HCT116 (cell line): Measurements from ENCODE around the gene C1orf174. TPM values are rescaled to one million over a fixed set of nuclear protein-coding genes. Genes with fewer than 3 reads are reported as not detected.

Source experiments
- ATAC-seq: fragments of 200-7000 bp; cut with Tn5 transposase; 2 replicates; pipeline ENCODE4 v1.9.1; 2020; ENCODE audit warnings: mild to moderate bottlenecking, moderate library complexity
- BruUV-seq: library from RNA; stranded (reverse); fragments of 400-500 nt; replicated peaks from 2 replicates; lab custom pipeline; 2021; lab: Mats Ljungman, UMichigan
- CTCF ChIA-PET: fragments of 300-600 bp; sonication (Branson Sonifier 250); formaldehyde crosslinking; loops from one replicate; lab custom pipeline; 2021; ENCODE audit warnings: antibody characterized with exemption; lab: Charles Lee
- POLR2A ChIA-PET: fragments of 300-600, 350-600 bp; sonication (Branson Sonifier 250); formaldehyde crosslinking; loops from one replicate; lab custom pipeline; 2021; ENCODE audit warnings: antibody characterized with exemption; lab: Charles Lee
- RAD21 ChIA-PET, 2 experiments: fragments of 300-600 bp; sonication (Branson Sonifier 250); formaldehyde crosslinking; loops; one replicate each; lab custom pipeline; 2023; ENCODE audit warnings: low total read pairs in 2 of 2; ENCODE audit not compliant: uncharacterized antibody in 2 of 2, unreplicated experiment in 2 of 2, low non-redundant PET in 1 of 2; lab: Charles Lee
- DNase-seq: peaks from one replicate; pipeline ENCODE4 v3.0.0-alpha.2; 2010; ENCODE audit warnings: low read depth, low spot score
- H2AFZ ChIP-seq: fragments of 200-600 bp; shearing (Covaris generic), sonication (generic); 2 replicates; pipeline ENCODE4 v1.6.1; 2017; ENCODE audit warnings: low read depth, mixed run types, mixed read lengths, antibody characterized with exemption, low read length; ENCODE audit not compliant: poor library complexity, severe bottlenecking
- H3K27ac ChIP-seq: 2 replicates; pipeline ENCODE4 v1.5.1; 2012; ENCODE audit warnings: low read depth, low read length
- H3K27me3 ChIP-seq: fragments of 200-600 bp; sonication (generic); 2 replicates; pipeline ENCODE4 v1.6.1; 2016; ENCODE audit warnings: mixed run types, low read length, mixed read lengths; ENCODE audit not compliant: insufficient read depth
- H3K36me3 ChIP-seq, 2 experiments: fragments of 200-500 bp in 1 of 2; fragments of 200-600 bp in 1 of 2; sonication (Bioruptor generic) in 1 of 2; sonication (generic) in 1 of 2; 2 replicates each; pipeline versions ENCODE4 v1.5.1 to v1.6.1; 2014 to 2016; ENCODE audit warnings: low read length in 2 of 2, inconsistent platforms in 1 of 2, mixed read lengths in 1 of 2, mixed run types in 1 of 2; ENCODE audit not compliant: insufficient read depth in 2 of 2, control insufficient read depth in 1 of 2
- H3K4me1 ChIP-seq, 2 experiments: fragments of 200-600 bp in 1 of 2; sonication (generic) in 1 of 2; 2 replicates each; pipeline versions ENCODE4 v1.5.1 to v1.6.1; 2012 to 2017; ENCODE audit warnings: low read length in 2 of 2, inconsistent platforms in 1 of 2, mild to moderate bottlenecking in 1 of 2, mixed read lengths in 1 of 2, mixed run types in 1 of 2, moderate library complexity in 1 of 2; ENCODE audit not compliant: insufficient read depth in 2 of 2, control insufficient read depth in 1 of 2
- H3K4me2 ChIP-seq: fragments of 200-600 bp; sonication (generic); 2 replicates; pipeline ENCODE4 v1.6.1; 2017; ENCODE audit warnings: mixed run types, low read length, mixed read lengths
- H3K4me3 ChIP-seq, 2 experiments: fragments of 200-600 bp in 1 of 2; sonication (generic) in 1 of 2; replicated peaks in 1 of 2; 2 replicates each; pipeline ENCODE4 v1.5.1; 2011 to 2016; ENCODE audit warnings: low read length in 2 of 2, control low read depth in 1 of 2, low read depth in 1 of 2, mild to moderate bottlenecking in 1 of 2, mixed read lengths in 1 of 2, mixed run types in 1 of 2
- H3K79me2 ChIP-seq: fragments of 200-600 bp; sonication (generic); 2 replicates; pipeline ENCODE4 v1.6.1; 2017; ENCODE audit warnings: mild to moderate bottlenecking, mixed run types, low read length, moderate library complexity, mixed read lengths; ENCODE audit not compliant: insufficient read depth
- H3K9ac ChIP-seq: fragments of 200-600 bp; sonication (generic); 2 replicates; pipeline ENCODE4 v1.6.1; 2016; ENCODE audit warnings: low read length, mixed read lengths
- H3K9me2 ChIP-seq: fragments of 200-600 bp; sonication (generic), shearing (Covaris generic); 2 replicates; pipeline ENCODE4 v1.6.1; 2017; ENCODE audit warnings: mixed run types, mild to moderate bottlenecking, moderate library complexity; ENCODE audit not compliant: insufficient read depth
- H3K9me3 ChIP-seq, 2 experiments: fragments of 200-500 bp in 1 of 2; fragments of 200-600 bp in 1 of 2; sonication (Bioruptor generic) in 1 of 2; sonication (generic) in 1 of 2; 2 replicates each; pipeline ENCODE4 v1.6.1; 2014 to 2017; ENCODE audit warnings: low read length in 2 of 2, mixed read lengths in 2 of 2, inconsistent platforms in 1 of 2, low read depth in 1 of 2, mild to moderate bottlenecking in 1 of 2, mixed run types in 1 of 2, moderate library complexity in 1 of 2; ENCODE audit not compliant: control insufficient read depth in 1 of 2, insufficient read depth in 1 of 2
- H4K20me1 ChIP-seq: fragments of 200-600 bp; sonication (generic), shearing (Covaris generic); 2 replicates; pipeline ENCODE4 v1.6.1; 2017; ENCODE audit warnings: mixed run types, mild to moderate bottlenecking, moderate library complexity; ENCODE audit not compliant: insufficient read depth
- ATF3 ChIP-seq: IDR thresholded peaks from 2 replicates; pipeline ENCODE4 v1.6.1; 2012
- CTCF ChIP-seq, 3 experiments: fragments of 200-600 bp in 1 of 3; sonication (generic) in 1 of 3; IDR thresholded peaks in 2 of 3; conservative IDR thresholded peaks in 1 of 3; 2 replicates each; pipeline ENCODE4 v1.5.1; 2012 to 2017; ENCODE audit warnings: low read depth in 2 of 3, low read length in 2 of 3, antibody characterized with exemption in 1 of 3, borderline replicate concordance in 1 of 3, control low read depth in 1 of 3, mild to moderate bottlenecking in 1 of 3, mixed read lengths in 1 of 3, mixed run types in 1 of 3, moderate library complexity in 1 of 3; ENCODE audit not compliant: insufficient read depth in 1 of 3
- FOSL1 ChIP-seq: IDR thresholded peaks from 2 replicates; pipeline ENCODE4 v1.6.1; 2012; ENCODE audit warnings: low read depth
- MAX ChIP-seq: IDR thresholded peaks from 2 replicates; pipeline ENCODE4 v1.6.1; 2012
- POLR2A ChIP-seq: IDR thresholded peaks from 2 replicates; pipeline ENCODE4 v1.7.0; 2011; ENCODE audit warnings: borderline replicate concordance; ENCODE audit not compliant: insufficient read depth, insufficient read length; ENCODE audit errors: extremely low read depth
- RAD21 ChIP-seq: IDR thresholded peaks from 2 replicates; pipeline ENCODE4 v1.6.1; 2012; ENCODE audit warnings: low read depth, mild to moderate bottlenecking
- REST ChIP-seq: IDR thresholded peaks from 2 replicates; pipeline ENCODE4 v1.6.1; 2012; ENCODE audit warnings: low read depth
- SRF ChIP-seq: IDR thresholded peaks from 2 replicates; pipeline ENCODE4 v1.6.1; 2012; ENCODE audit warnings: low read depth
- TCF7L2 ChIP-seq: IDR thresholded peaks from 2 replicates; pipeline ENCODE4 v1.7.0; 2011; ENCODE audit warnings: borderline replicate concordance, inconsistent platforms; ENCODE audit not compliant: insufficient read depth, insufficient read length; ENCODE audit errors: extremely low read depth
- YY1 ChIP-seq: IDR thresholded peaks from 2 replicates; pipeline ENCODE4 v1.6.1; 2011; ENCODE audit warnings: low read length, low read depth, moderate library complexity, mild to moderate bottlenecking; ENCODE audit not compliant: insufficient replicate concordance; ENCODE audit errors: extremely low read depth
- ZBTB33 ChIP-seq: IDR thresholded peaks from 2 replicates; pipeline ENCODE4 v1.6.1; 2011; ENCODE audit warnings: mild to moderate bottlenecking, low read length, moderate library complexity; ENCODE audit not compliant: insufficient replicate concordance; ENCODE audit errors: extremely low read depth
- ZNF274 ChIP-seq: fragments of 200-500 bp; sonication (Bioruptor generic); IDR thresholded peaks from 2 replicates; pipeline ENCODE4 v1.6.1; 2014; ENCODE audit warnings: mild to moderate bottlenecking, low read depth, low read length, inconsistent platforms
- intact Hi-C: fragments of 100-400 bp; cut with micrococcal nuclease; formaldehyde crosslinking; loops from 2 replicates; pipeline ENCODE4 v1.10.0; 2022
- total RNA-seq: library from RNA; stranded (reverse); gene quantifications from one replicate; pipeline ENCODE4 v1.2.1, GENCODE V29; 2021; ENCODE audit not compliant: unreplicated experiment

Gene C1orf174
- total RNA-seq, 1 experiment from 2014 or later: 33.7 TPM

GRCh38 chr1:3890389-3891328 lies 9.4 kb downstream of the C1orf174 start:
- no peaks in the 10 kb centered on the region for H4K20me1 ChIP-seq
- no TSS peak for BruUV-seq
- TF ChIP-seq MAX: no peak
- TF ChIP-seq ZNF274: no peak
- no peak for TF ChIP-seq YY1
- TF ChIP-seq POLR2A: no peak
- TF ChIP-seq ATF3: no peak
- no peak for TF ChIP-seq REST
- TF ChIP-seq SRF: no peak
- TF ChIP-seq FOSL1: no peak
- no peak for TF ChIP-seq ZBTB33
- no peak for TF ChIP-seq RAD21
- no peak for TF ChIP-seq TCF7L2
- TF ChIP-seq CTCF (IDR thresholded peaks at IDR 0.05 in 2 of 3, conservative IDR thresholded peaks at IDR 0.05 in 1 of 3; ENCODE audit: borderline replicate concordance in 1 of 3, insufficient read depth in 1 of 3, low read depth in 2 of 3, low read length in 2 of 3): no peak
- H3K27me3 ChIP-seq: no peaks in the 10 kb centered on the region
- intact Hi-C loops: no loop called here
- H3K9ac ChIP-seq: no peak overlapping the region
- ATAC-seq: no peak
- no peaks in the 10 kb centered on the region for H3K4me1 ChIP-seq
- peaks cover 37% of the 10 kb centered on the region for H3K79me2 ChIP-seq
- CTCF ChIA-PET: no interaction called here
- H2AFZ ChIP-seq: no peak overlapping the region
- no peak overlapping the region for H3K27ac ChIP-seq
- H3K4me3 ChIP-seq: no peak overlapping the region
- H3K36me3 ChIP-seq: peaks cover 17 to 24% of the 10 kb centered on the region in 2 experiments; a peak in 3 of 4 replicates
- H3K4me2 ChIP-seq: no peak overlapping the region
- H3K9me3 ChIP-seq: no peaks in the 10 kb centered on the region
- DNase-seq: no peak
- RAD21 ChIA-PET: no interaction called here
- POLR2A ChIA-PET: no interaction called here
- no peaks in the 10 kb centered on the region for H3K9me2 ChIP-seq
